Panc1 (cell line): Measurements from ENCODE around the gene FBLN1.

ENCODE experiments used
- CTCF ChIP-seq: fragments of 450-650 bp; IDR thresholded peaks from 2 replicates; pipeline ENCODE4 v1.5.1; 2017; ENCODE audit warnings: mild to moderate bottlenecking
- POLR2AphosphoS5 ChIP-seq: IDR thresholded peaks from 2 replicates; pipeline ENCODE4 v1.6.1; 2012; ENCODE audit warnings: mild to moderate bottlenecking, low read depth, low read length, moderate library complexity

DNA sequence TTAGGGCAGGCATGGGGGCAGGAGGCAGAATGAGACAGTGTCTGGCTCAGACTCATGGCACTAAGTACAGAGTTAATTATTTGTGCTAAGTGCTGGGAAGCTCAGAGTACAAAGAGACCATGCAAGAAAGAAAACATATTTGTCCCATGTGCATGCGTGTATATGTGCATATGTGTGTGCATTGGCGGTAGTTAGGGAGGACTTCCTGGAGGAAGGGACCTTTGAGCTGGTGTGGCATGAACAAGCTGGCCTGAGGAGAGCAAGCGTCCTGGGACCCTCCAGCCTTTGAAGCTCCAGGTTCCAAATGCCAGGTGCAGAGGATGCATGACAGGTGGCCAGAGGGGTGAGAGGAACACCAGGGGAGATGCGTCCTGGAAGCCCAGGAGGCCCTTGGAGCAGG, 6.1 kb downstream of the FBLN1 start:
- TF ChIP-seq POLR2AphosphoS5, result no peak
- no peak for TF ChIP-seq CTCF
